Measurements from ENCODE around the gene BCAS3. TPM values are rescaled to one million over a fixed set of nuclear protein-coding genes. Genes with fewer than 3 reads are reported as not detected.
"Not testable (repeated sequence)": the region's sequence is repeated elsewhere in the genome, so short reads cannot be mapped to it uniquely, and the experiment has no call there.

The BCAS3 gene
- total RNA-seq, 1 experiment from 2014 or later: 14.3 TPM

DNA sequence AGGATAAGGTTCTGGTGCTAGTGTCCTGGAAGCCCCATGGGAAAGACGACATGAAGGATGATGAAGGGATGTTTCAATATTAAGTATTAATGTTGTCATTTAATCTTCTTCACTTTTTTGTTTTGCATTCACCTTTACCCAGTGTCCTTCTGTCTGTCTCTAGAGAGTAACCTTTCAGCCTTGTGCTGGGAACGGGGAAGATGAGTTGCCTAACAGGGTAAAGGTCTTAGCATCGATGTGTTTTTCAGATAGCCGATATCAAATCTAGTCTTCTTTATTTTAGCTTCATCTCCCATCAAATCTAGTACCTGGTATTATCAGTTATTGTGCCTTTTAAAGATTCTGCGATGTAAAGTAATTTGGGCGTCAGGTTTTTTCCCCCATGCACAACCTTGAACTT, 125.4 kb downstream of the BCAS3 start:
- no peak for DNase-seq (ENCODE audit: low read depth in 1 of 2, low spot score in 2 of 2)
- Histone ChIP-seq H3K9me3 (replicated peaks) (no peaks in the 10 kb centered on the region), H3K27ac (no peak overlapping the region), H3K4me3 (no peak overlapping the region), H3K36me3 (no peaks in the 10 kb centered on the region), H3K27me3 (replicated peaks) (no peaks in the 10 kb centered on the region), H3K4me1 (replicated peaks) (no peaks in the 10 kb centered on the region)

DNA sequence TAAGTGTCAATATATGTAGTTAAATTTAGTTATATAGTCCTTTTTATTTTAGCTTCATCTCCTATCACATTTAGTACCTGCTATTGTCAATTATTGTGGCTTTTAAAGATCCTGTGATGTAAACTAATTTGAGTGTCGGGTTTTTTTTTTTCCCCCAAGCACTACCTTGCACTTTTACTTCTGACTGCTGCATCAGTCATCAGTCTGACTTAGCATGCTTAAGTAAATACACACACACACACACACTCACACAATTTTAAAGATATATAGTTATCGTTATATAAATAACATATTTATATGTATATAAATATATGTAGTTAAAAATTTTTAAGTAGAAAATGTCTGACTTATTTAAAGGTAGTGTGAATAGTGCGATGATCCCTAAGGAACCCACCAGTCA, 127.2 kb downstream of the BCAS3 start:
- no peaks in the 10 kb centered on the region for H3K27me3 ChIP-seq (replicated peaks)
- H3K9me3 ChIP-seq (replicated peaks): 0 out of 2 replicates have a peak, but pooled peaks cover 3% of the 10 kb centered on the region
- no peaks in the 10 kb centered on the region for H3K4me1 ChIP-seq (replicated peaks)
- H3K27ac ChIP-seq: no peak overlapping the region
- DNase-seq (ENCODE audit: low read depth in 1 of 2, low spot score in 2 of 2): no peak
- no peak overlapping the region for H3K4me3 ChIP-seq
- H3K36me3 ChIP-seq: no peaks in the 10 kb centered on the region

- H3K27me3 ChIP-seq (replicated peaks): no peaks in the 10 kb centered on the region
- no peak overlapping the region for H3K4me3 ChIP-seq
- H3K9me3 ChIP-seq (replicated peaks): 0 out of 2 replicates have a peak, but pooled peaks cover 3% of the 10 kb centered on the region
- no peaks in the 10 kb centered on the region for H3K4me1 ChIP-seq (replicated peaks)
- no peak for DNase-seq (ENCODE audit: low read depth in 1 of 2, low spot score in 2 of 2)
- H3K27ac ChIP-seq: no peak overlapping the region
- no peaks in the 10 kb centered on the region for H3K36me3 ChIP-seq
Measured at GRCh38 chr17:60809421-60809820, 131.8 kb downstream of the BCAS3 start.

GRCh38 chr17:60814941-60815340, 137.3 kb downstream of the BCAS3 start:
- H3K9me3 ChIP-seq (replicated peaks); H3K4me3 ChIP-seq; H3K27ac ChIP-seq; H3K27me3 ChIP-seq (replicated peaks); DNase-seq (ENCODE audit: low read depth in 1 of 2, low spot score in 2 of 2); H3K36me3 ChIP-seq: not testable (repeated sequence)
- H3K4me1 ChIP-seq (replicated peaks): peaks cover 11% of the 10 kb centered on the region

DNA sequence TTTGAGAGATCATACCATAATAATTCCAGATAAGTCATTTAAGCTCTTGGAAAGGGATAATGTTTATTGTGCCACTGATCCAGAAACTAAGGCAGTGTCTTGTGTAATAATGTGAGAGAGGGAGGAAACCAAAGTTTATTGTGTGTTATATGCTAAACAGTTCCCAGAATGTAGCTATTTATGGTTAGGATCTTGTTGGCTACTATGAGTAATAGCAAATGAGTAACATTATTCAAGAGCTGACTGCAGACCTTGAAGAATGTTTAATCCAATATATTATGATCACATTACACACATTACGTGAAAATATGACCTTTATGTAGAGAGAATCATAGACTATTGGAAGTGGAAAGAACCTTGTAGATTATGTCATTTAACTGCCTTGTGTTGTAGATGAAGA, 139.5 kb downstream of the BCAS3 start:
- Histone ChIP-seq H3K27ac (no peak overlapping the region), H3K4me3 (no peak overlapping the region), H3K4me1 (replicated peaks) (peaks cover 11% of the 10 kb centered on the region), H3K27me3 (replicated peaks) (no peaks in the 10 kb centered on the region), H3K9me3 (replicated peaks) (peaks cover 3% of the 10 kb centered on the region; the same call in 1 of the 2 replicates), H3K36me3 (no peaks in the 10 kb centered on the region)
- DNase-seq (ENCODE audit: low read depth in 1 of 2, low spot score in 2 of 2): peak in 1 of 2 experiments; percentile 49

- no peak overlapping the region for H3K27ac ChIP-seq
- H3K36me3 ChIP-seq: no peaks in the 10 kb centered on the region
- no peak overlapping the region for H3K4me3 ChIP-seq
- no peak for DNase-seq (ENCODE audit: low read depth in 1 of 2, low spot score in 2 of 2)
- no peaks in the 10 kb centered on the region for H3K27me3 ChIP-seq (replicated peaks)
- peaks cover 3% of the 10 kb centered on the region; the same call in 1 of the 2 replicates for H3K9me3 ChIP-seq (replicated peaks)
- peaks cover 11% of the 10 kb centered on the region for H3K4me1 ChIP-seq (replicated peaks)
Measured at GRCh38 chr17:60819447-60820130, 141.9 kb downstream of the BCAS3 start.

DNA sequence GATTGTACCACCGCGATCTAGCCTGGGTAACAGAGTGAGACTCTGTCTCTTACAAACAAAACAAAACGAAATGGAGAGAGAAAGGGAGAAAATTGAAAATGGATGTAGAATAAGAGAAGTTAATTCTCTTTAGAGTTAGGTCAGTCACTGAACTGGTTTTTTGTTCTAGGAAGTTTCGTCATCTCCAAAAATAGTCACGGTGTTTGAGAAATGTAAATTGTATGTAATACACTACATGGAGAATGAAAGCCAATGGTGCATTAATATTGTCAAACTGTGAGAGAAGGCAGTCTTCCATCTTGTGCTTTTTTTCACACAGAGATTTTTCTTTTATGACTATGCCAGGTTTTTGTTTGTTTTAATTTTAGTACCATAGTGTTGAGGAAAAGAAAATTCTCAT, 145.9 kb downstream of the BCAS3 start:
- no peak for DNase-seq (ENCODE audit: low read depth in 1 of 2, low spot score in 2 of 2)
- Histone ChIP-seq H3K4me3 (no peak overlapping the region), H3K36me3 (no peaks in the 10 kb centered on the region), H3K27ac (no peak overlapping the region), H3K4me1 (replicated peaks) (no peaks in the 10 kb centered on the region), H3K9me3 (replicated peaks) (no peaks in the 10 kb centered on the region), H3K27me3 (replicated peaks) (no peaks in the 10 kb centered on the region)

DNA sequence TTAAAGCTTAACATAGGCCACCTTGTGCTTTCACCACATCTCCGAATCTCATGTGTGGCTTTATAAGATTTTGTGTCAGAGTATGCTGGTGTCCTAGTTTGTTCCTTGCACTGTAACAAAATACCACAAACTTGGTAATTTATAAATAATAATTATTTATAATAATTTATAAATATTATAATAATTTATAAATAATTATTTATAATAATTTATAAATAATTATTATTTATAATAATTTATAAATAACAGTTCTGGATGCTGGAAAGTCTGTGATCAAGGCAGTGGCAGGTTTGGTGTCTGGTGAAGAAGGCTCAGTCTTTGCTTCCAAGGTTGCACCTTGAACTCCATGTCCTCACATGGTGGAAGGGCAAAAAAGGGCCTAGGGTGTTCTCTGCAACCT, 147.7 kb downstream of the BCAS3 start:
- H3K27ac ChIP-seq: no peak overlapping the region
- no peaks in the 10 kb centered on the region for H3K27me3 ChIP-seq (replicated peaks)
- no peak overlapping the region for H3K4me3 ChIP-seq
- H3K4me1 ChIP-seq (replicated peaks): no peaks in the 10 kb centered on the region
- H3K9me3 ChIP-seq (replicated peaks): no peaks in the 10 kb centered on the region
- no peaks in the 10 kb centered on the region for H3K36me3 ChIP-seq
- no peak for DNase-seq (ENCODE audit: low read depth in 1 of 2, low spot score in 2 of 2)

GRCh38 chr17:60827943-60828342, 150.3 kb downstream of the BCAS3 start:
- H3K4me3 ChIP-seq: no peak overlapping the region
- no peaks in the 10 kb centered on the region for H3K9me3 ChIP-seq (replicated peaks)
- H3K36me3 ChIP-seq: no peaks in the 10 kb centered on the region
- no peaks in the 10 kb centered on the region for H3K4me1 ChIP-seq (replicated peaks)
- H3K27me3 ChIP-seq (replicated peaks): no peaks in the 10 kb centered on the region
- DNase-seq (ENCODE audit: low read depth in 1 of 2, low spot score in 2 of 2): no peak
- H3K27ac ChIP-seq: no peak overlapping the region

- H3K9me3 ChIP-seq (replicated peaks): no peaks in the 10 kb centered on the region
- H3K27ac ChIP-seq: no peak overlapping the region
- no peak for DNase-seq (ENCODE audit: low read depth in 1 of 2, low spot score in 2 of 2)
- H3K4me1 ChIP-seq (replicated peaks): no peaks in the 10 kb centered on the region
- no peaks in the 10 kb centered on the region for H3K36me3 ChIP-seq
- H3K4me3 ChIP-seq: no peak overlapping the region
- no peaks in the 10 kb centered on the region for H3K27me3 ChIP-seq (replicated peaks)
Measured at GRCh38 chr17:60832151-60832585, 154.5 kb downstream of the BCAS3 start.

- H3K27ac ChIP-seq: no peak overlapping the region
- no peak for DNase-seq (ENCODE audit: low read depth in 1 of 2, low spot score in 2 of 2)
- no peak overlapping the region for H3K4me3 ChIP-seq
- no peaks in the 10 kb centered on the region for H3K9me3 ChIP-seq (replicated peaks)
- H3K27me3 ChIP-seq (replicated peaks): no peaks in the 10 kb centered on the region
- no peaks in the 10 kb centered on the region for H3K4me1 ChIP-seq (replicated peaks)
- H3K36me3 ChIP-seq: no peaks in the 10 kb centered on the region
Measured at GRCh38 chr17:60832631-60833030, 155.0 kb downstream of the BCAS3 start.

DNA sequence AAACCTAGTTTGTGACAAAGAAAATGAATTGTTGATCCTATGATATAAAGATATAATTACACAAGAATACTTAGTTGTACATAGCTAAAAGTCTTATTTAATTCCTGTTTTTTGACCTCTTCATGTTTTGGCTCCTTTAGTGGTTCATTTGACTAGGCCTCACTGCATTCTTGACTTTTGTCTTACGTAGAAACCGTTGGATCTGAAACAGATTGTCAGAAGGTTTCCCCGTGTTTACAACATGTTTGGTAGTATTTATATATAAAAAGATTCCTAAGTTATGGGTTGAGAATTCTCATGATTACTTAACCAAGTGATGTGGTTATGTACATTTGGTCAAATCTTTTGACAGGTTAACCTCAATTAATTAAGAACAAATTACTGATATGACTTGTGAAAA, 162.8 kb downstream of the BCAS3 start:
- DNase-seq (ENCODE audit: low read depth in 1 of 2, low spot score in 2 of 2): no peak
- no peaks in the 10 kb centered on the region for H3K36me3 ChIP-seq
- no peak overlapping the region for H3K4me3 ChIP-seq

DNA sequence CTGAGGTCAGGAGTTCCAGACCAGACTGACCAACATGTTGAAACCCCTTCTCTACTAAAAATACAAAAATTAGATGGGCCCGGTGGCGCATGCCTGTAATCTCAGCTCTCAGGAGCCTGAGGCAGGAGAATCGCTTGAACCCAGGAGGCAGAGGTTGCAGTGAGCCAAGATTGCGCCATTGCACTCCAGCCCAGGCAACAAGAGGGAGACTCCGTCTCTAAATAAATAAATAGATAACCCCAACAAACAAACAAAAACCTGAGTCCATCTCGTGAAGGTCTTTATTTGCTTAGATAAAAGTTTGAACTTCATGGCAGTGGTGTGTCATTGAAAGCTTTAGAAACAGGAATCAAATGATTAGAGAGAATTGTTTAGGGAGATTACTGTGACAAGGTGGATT, 167.4 kb downstream of the BCAS3 start:
- Histone ChIP-seq H3K27me3 (replicated peaks) (no peaks in the 10 kb centered on the region), H3K9me3 (replicated peaks) (no peaks in the 10 kb centered on the region), H3K4me3 (no peak overlapping the region), H3K36me3 (no peaks in the 10 kb centered on the region), H3K27ac (no peak overlapping the region), H3K4me1 (replicated peaks) (no peaks in the 10 kb centered on the region)
- DNase-seq (ENCODE audit: low read depth in 1 of 2, low spot score in 2 of 2): no peak

More for the DNA sequence above, 162.8 kb downstream of the BCAS3 start:
- H3K27me3 ChIP-seq (replicated peaks): no peaks in the 10 kb centered on the region
- no peaks in the 10 kb centered on the region for H3K4me1 ChIP-seq (replicated peaks)
- H3K9me3 ChIP-seq (replicated peaks): no peaks in the 10 kb centered on the region
- H3K27ac ChIP-seq: no peak overlapping the region

GRCh38 chr17:60846175-60846574, 168.5 kb downstream of the BCAS3 start:
- no peaks in the 10 kb centered on the region for H3K36me3 ChIP-seq
- H3K4me3 ChIP-seq: no peak overlapping the region
- no peaks in the 10 kb centered on the region for H3K9me3 ChIP-seq (replicated peaks)
- DNase-seq (ENCODE audit: low read depth in 1 of 2, low spot score in 2 of 2): no peak
- no peak overlapping the region for H3K27ac ChIP-seq
- no peaks in the 10 kb centered on the region for H3K27me3 ChIP-seq (replicated peaks)
- H3K4me1 ChIP-seq (replicated peaks): no peaks in the 10 kb centered on the region

DNA sequence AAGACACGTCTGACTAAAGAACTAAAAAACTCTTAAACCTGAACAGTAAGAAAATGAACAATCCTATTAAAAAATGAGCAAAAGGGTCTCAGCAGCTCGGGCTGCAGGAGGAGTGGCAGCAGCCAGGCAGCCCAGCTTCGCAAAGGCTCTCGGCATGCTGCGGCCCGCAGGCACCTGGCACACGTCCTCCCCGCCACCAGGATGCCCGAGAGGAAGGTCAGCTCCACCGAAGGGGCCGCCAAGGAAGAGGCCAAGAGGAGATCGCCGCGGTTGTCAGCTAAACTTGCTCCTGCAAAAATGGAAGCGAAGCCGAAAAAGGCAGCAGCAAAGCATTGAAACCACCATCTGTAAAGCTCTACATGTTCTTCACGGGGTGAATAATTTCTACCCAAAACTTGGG, 173.5 kb downstream of the BCAS3 start:
- H3K36me3 ChIP-seq: no peaks in the 10 kb centered on the region
- H3K4me3 ChIP-seq: no peak overlapping the region

More for the DNA sequence above, 173.5 kb downstream of the BCAS3 start:
- H3K27ac ChIP-seq: no peak overlapping the region
- no peaks in the 10 kb centered on the region for H3K27me3 ChIP-seq (replicated peaks)
- no peaks in the 10 kb centered on the region for H3K4me1 ChIP-seq (replicated peaks)
- DNase-seq (ENCODE audit: low read depth in 1 of 2, low spot score in 2 of 2): no peak
- no peaks in the 10 kb centered on the region for H3K9me3 ChIP-seq (replicated peaks)

Data from SJSA1 (cell line).